GM18505 (cell line): ENCODE results near the gene COA5.

ENCODE experiments used
- ATAC-seq: cut with Tn5 transposase; IDR thresholded peaks from one replicate; pipeline ENCODE4 v1.9.1; 2021; ENCODE audit not compliant: unreplicated experiment
- POLR2A ChIP-seq: IDR thresholded peaks from 4 replicates; pipeline ENCODE4 v1.6.1; 2011; ENCODE audit warnings: borderline replicate concordance; ENCODE audit not compliant: insufficient read depth, insufficient read length; ENCODE audit errors: extremely low read depth

Gene COA5

GRCh38 chr2:98560256-98560771 is 48.0 kb downstream of the COA5 start:
- ATAC-seq, result no peak

GRCh38 chr2:98559581-98559980 is 48.7 kb downstream of the COA5 start:
- TF ChIP-seq POLR2A, result no peak
- ATAC-seq, result no peak

More at GRCh38 chr2:98560256-98560771, 48.0 kb downstream of the COA5 start:
- TF ChIP-seq POLR2A, result no peak

GRCh38 chr2:98558852-98559530 is 49.3 kb downstream of the COA5 start:
- no peak for TF ChIP-seq POLR2A
- ATAC-seq, result no peak

GRCh38 chr2:98556344-98557033 is 51.8 kb downstream of the COA5 start:
- peak; percentile 74 for ATAC-seq
- TF ChIP-seq POLR2A, result no peak

- ATAC-seq, result no peak
- TF ChIP-seq POLR2A, result no peak
Measured at GRCh38 chr2:98555696-98556095, 52.6 kb downstream of the COA5 start.

DNA sequence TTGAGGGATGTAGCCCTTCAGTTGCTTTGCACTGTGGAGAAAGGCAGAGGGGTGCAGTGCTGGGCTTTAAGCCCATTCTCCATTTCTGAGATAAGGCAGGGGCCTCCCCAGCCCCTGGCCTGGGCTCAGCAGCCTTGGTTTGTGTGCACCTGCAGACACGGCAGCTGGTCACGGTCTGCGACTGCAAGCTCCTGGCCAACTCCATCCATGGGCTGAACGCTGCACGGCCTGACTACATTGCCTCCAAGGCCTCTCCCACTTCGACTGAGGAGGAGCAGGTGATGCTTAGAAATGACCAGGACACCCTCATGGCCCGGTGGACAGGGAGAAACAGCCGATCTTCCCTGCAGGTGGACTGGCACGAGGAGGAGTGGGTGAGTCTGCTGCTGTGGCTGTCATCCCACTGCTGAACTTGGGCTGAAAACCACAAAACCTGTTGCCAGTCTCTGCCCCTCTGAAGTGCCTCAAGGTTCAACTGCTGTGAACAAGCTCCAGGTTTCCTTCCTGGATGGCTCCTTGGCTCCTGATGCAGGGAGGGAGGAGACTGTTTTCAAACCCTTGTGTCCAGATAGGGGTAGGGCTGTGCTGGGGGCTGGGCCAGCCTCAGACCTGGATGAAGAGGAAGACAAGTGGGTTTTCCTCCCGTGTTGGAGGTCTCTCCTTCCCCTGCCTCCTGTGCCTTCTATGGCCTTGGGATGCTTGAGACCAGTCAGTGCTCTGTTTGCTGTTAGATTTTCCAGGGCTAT is 54.0 kb downstream of the COA5 start:
- ATAC-seq, result no peak
- no peak for TF ChIP-seq POLR2A

GRCh38 chr2:98552499-98553179 is 55.7 kb downstream of the COA5 start:
- TF ChIP-seq POLR2A, result no peak
- ATAC-seq, result no peak

GRCh38 chr2:98551316-98551715 is 57.0 kb downstream of the COA5 start:
- ATAC-seq, result no peak
- no peak for TF ChIP-seq POLR2A

GRCh38 chr2:98550165-98550564 is 58.1 kb downstream of the COA5 start:
- no peak for ATAC-seq
- no peak for TF ChIP-seq POLR2A
